ENCODE data around the gene GNB1L.
"Not testable (repeated sequence)": the region's sequence is repeated elsewhere in the genome, so short reads cannot be mapped to it uniquely, and the experiment has no call there.

Gene GNB1L

DNA sequence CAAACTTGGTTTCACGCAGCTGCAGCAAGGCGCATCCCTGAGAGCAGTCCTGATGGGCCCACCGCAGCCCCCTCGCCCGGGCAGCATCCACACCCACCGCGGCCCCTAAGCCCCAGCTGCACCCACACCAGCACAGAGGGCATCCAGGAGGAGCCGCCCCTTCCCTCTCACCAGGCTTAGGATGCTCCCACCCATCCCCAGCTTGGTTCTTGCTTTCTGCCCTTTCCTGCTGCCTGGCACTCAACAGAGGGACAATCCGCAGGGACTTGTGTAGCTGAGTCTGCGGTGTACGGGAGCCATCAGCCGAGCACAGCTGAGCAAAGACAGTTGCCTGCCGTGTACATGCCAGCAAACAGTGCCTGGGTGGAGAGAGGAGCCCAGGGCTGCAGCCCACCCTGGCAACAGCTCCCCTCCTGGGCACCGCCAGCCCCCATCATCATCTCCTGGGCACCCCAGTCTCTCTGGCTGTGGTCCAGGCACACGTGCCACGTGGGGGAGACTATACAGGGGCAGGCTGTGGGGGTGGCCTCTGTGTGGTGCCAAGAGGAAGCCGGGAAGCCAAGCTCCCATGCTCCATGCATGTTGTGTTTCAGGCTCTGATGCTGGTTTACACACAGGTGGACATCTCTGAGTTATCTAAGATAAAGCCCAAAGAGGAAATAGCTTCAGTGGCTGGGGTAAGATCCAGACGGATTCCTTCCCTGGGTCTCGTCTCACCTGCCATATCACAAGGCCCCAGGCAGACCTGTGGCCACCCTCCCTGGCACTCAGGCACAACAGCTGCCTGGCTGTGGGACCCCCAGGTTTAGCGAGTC, 36.0 kb upstream of the GNB1L start:
- no peak for DNase-seq
- intact Hi-C loops (cut with DNase I): no loop called here

DNA sequence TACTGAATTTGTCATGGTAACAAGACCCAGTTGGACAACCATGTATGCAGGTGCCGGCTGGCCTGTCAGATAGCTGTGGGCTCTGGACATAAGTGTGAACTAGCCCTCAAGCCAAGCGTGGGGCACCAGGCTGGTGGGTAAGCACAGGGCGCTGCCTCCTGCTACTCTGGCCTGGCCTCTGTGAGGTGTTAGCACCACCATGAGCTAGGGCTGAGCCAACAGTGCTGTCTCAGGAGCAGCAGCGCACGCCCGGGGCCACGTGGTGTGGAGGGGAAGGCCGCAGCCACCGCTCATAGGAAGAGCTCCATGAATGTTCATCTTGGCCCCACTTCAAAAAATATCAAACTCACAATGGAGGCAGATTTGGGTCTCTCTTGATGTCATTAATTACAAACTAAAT, 35.3 kb upstream of the GNB1L start:
- DNase-seq: peak in 2 of 10 donors; percentile 50 to 83
- intact Hi-C loops (cut with DNase I): no loop called here

- peak in 4 of 10 donors; percentile 2 to 62 (median 58) for DNase-seq
- intact Hi-C loops (cut with DNase I): no loop called here
Measured at GRCh38 chr22:19888131-19888746, 33.6 kb upstream of the GNB1L start.

- peak in 4 of 10 donors; percentile 12 to 75 (median 58) for DNase-seq
- intact Hi-C loops (cut with DNase I): no loop called here
Measured at GRCh38 chr22:19887256-19887985, 32.7 kb upstream of the GNB1L start.

DNA sequence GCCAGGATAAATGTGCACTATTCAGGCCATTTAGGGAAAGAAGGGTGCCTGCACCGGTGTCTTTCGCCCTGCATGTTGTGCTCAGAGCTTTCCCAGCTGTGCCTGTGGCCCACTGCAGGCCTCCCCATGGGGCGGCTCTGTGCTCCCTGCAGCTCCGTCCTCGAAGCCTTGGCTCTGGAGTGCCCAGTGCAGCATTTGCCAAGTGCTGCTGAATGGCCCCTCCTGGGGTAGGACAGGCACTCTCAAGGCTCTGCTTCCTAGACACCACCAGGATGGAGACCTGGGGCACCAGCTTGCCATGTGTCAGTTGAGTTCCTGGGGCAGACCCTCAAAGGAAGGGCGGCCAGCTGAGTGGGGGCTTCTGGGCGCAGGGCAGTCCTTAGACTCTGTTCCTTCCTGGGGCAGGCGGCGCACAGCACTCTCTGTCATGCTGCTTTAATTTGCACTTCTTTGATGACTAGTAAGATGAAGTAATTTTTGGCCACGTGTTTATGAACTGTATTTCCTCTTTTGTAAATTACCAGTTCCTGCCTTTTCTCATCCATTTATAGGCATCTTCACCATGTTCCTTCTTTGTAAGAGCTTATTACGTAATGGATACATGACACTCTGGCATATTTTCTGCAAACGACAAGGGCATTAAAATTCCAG, 32.1 kb upstream of the GNB1L start:
- peak in 4 of 10 donors; percentile 17 to 82 (median 72) for DNase-seq
- intact Hi-C loops (cut with DNase I): no loop called here

- intact Hi-C loops (cut with DNase I): no loop called here
- peak in 4 of 10 donors; percentile 6 to 82 (median 70) for DNase-seq
Measured at GRCh38 chr22:19885841-19886592, 31.3 kb upstream of the GNB1L start.

- peak in 4 of 10 donors; percentile 12 to 80 (median 76) for DNase-seq
- intact Hi-C loops (cut with DNase I): no loop called here
Measured at GRCh38 chr22:19884954-19885751, 30.5 kb upstream of the GNB1L start.

GRCh38 chr22:19884161-19884953, 29.7 kb upstream of the GNB1L start:
- DNase-seq: peak in 6 of 10 donors; percentile 4 to 80 (median 38)
- intact Hi-C loops (cut with DNase I): no loop called here

GRCh38 chr22:19883446-19883845, 28.8 kb upstream of the GNB1L start:
- intact Hi-C loops (cut with DNase I): not testable (repeated sequence)

DNA sequence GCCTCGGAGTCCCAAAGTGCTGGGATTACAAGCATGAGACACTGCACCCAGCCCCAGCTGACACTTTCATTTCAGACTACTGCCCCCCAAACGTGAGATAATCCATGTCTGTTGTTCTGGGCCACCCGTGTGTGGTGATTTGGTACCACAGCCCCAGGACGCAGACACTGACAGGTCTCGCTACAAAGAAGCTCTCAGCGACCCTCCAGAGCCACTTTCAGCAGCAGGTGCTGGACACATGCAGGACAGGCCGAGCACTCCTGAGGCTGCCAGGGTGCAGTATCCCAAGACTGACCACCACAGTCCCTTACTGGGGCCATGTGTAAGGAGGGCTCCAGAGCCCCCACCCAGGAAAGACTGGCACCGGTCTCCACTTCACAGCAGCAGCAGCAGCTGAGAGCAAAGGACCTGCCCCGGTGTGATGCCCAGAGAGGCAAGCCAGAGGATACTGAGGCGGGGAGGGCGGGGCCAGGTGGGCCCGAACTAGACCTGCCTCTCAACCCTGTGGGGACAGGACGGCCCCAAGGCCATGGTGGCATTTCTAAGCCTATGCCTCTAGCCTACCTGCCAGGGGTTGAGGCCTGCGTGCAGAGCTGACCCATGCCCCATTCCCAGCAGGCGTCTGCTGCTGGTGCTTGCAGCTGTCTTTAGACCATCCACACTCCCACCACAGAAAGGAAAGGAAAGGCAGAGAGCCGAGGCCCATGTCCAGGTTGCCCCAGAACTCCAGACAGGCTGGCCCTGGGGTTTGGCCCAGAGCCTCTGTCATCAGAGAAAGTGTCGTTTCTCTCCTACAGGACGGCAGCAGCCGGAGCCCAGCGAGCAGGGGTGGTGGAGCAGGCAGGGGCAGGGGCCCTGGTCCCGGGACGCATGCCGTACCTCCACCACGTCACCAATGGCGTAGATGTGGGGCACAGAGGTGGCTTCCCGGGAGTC, 28.0 kb upstream of the GNB1L start:
- intact Hi-C loops (cut with DNase I): no loop called here
- DNase-seq: peak in 8 of 10 donors; percentile 2 to 79 (median 14)

More at GRCh38 chr22:19883446-19883845, 28.8 kb upstream of the GNB1L start:
- peak in 2 of 10 donors; percentile 18 to 61 for DNase-seq

GRCh38 chr22:19880786-19881569, 26.3 kb upstream of the GNB1L start:
- DNase-seq: peak in 9 of 10 donors; percentile 7 to 88 (median 48)
- intact Hi-C loops (cut with DNase I): no loop called here

DNA sequence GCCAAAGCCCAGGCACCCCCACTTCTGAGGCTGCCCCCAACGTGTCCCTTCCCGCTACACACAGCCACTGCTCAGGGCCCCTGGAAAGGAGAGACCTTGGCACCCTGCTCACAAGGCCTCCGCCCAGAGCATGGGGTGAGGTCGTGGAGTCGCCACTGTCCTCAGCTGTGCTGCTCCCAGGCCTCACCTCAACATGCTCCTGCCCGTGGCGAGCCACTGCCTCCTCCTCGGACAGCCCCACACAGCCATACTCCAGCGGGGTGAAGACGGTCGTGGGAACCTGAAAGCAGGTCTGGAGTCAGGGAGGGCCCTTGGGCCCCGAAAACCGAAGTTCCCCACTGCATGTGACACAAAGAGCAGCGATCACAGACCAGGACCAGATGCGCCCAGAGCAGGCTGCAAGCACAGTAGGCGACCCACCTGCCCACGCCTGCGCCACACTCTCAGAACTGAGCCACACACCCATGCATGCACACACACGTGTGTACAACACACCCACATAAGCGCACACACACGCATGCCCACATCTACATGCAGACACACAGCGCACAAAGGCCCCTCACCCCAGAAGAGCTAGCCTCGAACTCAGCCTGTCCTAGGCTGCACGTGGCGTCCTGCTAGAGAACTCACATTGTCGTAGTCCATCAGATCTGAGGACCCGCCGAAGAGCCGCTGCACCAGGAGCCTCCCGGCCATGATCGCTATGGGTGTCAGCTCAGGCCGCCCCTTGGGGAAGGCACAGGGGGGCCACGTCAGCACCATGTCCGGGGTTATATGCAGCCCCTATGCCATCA, 25.5 kb upstream of the GNB1L start:
- intact Hi-C loops (cut with DNase I): no loop called here
- peak in 7 of 10 donors; percentile 5 to 72 (median 25) for DNase-seq

GRCh38 chr22:19879643-19879991, 24.9 kb upstream of the GNB1L start:
- intact Hi-C loops (cut with DNase I): no loop called here
- DNase-seq: peak in 6 of 10 donors; percentile 3 to 78 (median 19)

GRCh38 chr22:19879246-19879570, 24.5 kb upstream of the GNB1L start:
- intact Hi-C loops (cut with DNase I): no loop called here
- peak in 6 of 10 donors; percentile 5 to 69 (median 42) for DNase-seq

DNA sequence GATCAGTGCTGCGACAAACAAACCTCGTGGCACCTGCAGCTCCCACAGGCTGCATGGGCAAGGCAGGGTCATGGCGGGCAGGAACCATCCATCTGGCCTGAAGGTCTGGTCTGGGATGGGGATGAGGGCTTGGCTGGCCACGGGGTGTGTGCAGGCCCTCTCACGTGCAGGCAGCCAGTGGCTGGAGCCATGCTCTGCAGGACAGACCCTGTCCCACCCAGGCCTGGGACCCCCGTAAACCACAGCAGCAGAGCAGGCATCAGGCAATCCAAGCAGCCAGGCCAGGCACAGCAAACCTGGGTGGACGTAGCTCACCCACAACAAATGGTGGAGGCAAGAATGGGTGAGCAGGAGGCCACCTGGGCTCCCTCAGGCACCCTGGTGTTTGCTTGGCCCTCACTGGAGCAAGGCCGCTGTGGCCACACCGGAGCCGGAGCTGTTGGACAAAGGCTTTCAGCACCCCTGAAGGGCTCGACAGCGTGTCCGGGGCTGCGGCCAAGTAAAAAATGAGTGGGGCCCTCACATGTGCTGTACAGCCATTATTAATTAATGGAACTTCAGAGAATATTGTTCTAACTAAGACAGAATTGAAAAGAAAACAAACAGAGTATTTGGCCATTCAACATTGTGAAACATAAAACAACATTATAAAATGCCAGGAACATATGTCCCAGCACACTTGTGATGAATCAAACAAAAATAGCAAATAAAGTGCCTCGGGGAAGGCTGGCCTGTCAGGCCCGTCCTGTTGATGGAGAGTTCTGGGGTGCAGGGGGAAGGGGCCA, 24.0 kb upstream of the GNB1L start:
- intact Hi-C loops (cut with DNase I): no loop called here
- DNase-seq: peak in 6 of 10 donors; percentile 5 to 77 (median 36)
